SK-N-SH (cell line): ENCODE measurements around the gene COL20A1. TPM values are rescaled to one million over a fixed set of nuclear protein-coding genes. Genes with fewer than 3 reads are reported as not detected.

ENCODE experiments used
- CTCF ChIA-PET: fragments of 300-600, 350-600 bp; formaldehyde crosslinking; extraction: SDS; loops from one replicate; lab custom pipeline; 2021; lab: Yijun Ruan, JAX
- POLR2A ChIA-PET: fragments of 350-600 bp; sonication (Branson Sonifier 250); formaldehyde crosslinking; extraction: SDS; loops from one replicate; lab custom pipeline; 2020; ENCODE audit warnings: antibody characterized with exemption, inconsistent platforms; lab: Yijun Ruan, JAX
- DNase-seq: peaks from one replicate; pipeline ENCODE4 v3.0.0; 2012
- H2AFZ ChIP-seq: fragments of 200-600 bp; sonication (generic); 2 replicates; pipeline ENCODE4 v1.8.1; 2016; ENCODE audit warnings: antibody characterized with exemption, mild to moderate bottlenecking, low read depth
- H3F3A ChIP-seq: fragments of 200-600 bp; sonication (generic); replicated peaks from 2 replicates; pipeline ENCODE3; 2016; ENCODE audit warnings: antibody characterized with exemption, mild to moderate bottlenecking; ENCODE audit not compliant: insufficient read depth
- H3K27ac ChIP-seq, 2 experiments: fragments of 200-500 bp in 1 of 2; fragments of 200-600 bp in 1 of 2; sonication (Bioruptor generic) in 1 of 2; sonication (generic), shearing (Covaris generic) in 1 of 2; 2 replicates each; pipeline versions ENCODE4 v1.5.1 to v1.6.1; 2014 to 2016; ENCODE audit warnings: low read depth in 2 of 2, inconsistent platforms in 1 of 2, low read length in 1 of 2, mild to moderate bottlenecking in 1 of 2, mixed read lengths in 1 of 2
- H3K27me3 ChIP-seq: fragments of 200-600 bp; sonication (generic), shearing (Covaris generic); 2 replicates; pipeline ENCODE4 v1.6.1; 2016; ENCODE audit warnings: mixed run types; ENCODE audit not compliant: insufficient read depth
- H3K36me3 ChIP-seq, 2 experiments: fragments of 200-500 bp in 1 of 2; fragments of 200-600 bp in 1 of 2; sonication (Bioruptor generic) in 1 of 2; sonication (generic) in 1 of 2; replicated peaks in 1 of 2; 2 replicates each; pipeline versions ENCODE3 to v1.5.1; 2014 to 2016; ENCODE audit warnings: low read length in 1 of 2, mild to moderate bottlenecking in 1 of 2; ENCODE audit not compliant: insufficient read depth in 2 of 2, control insufficient read depth in 1 of 2
- H3K4me1 ChIP-seq, 2 experiments: fragments of 200-500 bp in 1 of 2; fragments of 200-600 bp in 1 of 2; sonication (Bioruptor generic) in 1 of 2; sonication (generic), shearing (Covaris generic) in 1 of 2; 2 replicates each; pipeline versions ENCODE4 v1.5.1 to v1.6.1; 2014 to 2016; ENCODE audit warnings: low read depth in 1 of 2, low read length in 1 of 2, mixed run types in 1 of 2; ENCODE audit not compliant: insufficient read depth in 2 of 2, control insufficient read depth in 1 of 2
- H3K4me2 ChIP-seq: fragments of 200-600 bp; sonication (generic), shearing (Covaris generic); 2 replicates; pipeline ENCODE4 v1.6.1; 2017; ENCODE audit warnings: mixed run types
- H3K4me3 ChIP-seq, 2 experiments: fragments of 200-500 bp in 1 of 2; fragments of 200-600 bp in 1 of 2; sonication (Bioruptor generic) in 1 of 2; sonication (generic), shearing (Covaris generic) in 1 of 2; 2 replicates each; pipeline versions ENCODE4 v1.5.1 to v1.8.1; 2014 to 2016; ENCODE audit warnings: low read depth in 2 of 2, inconsistent platforms in 1 of 2, low read length in 1 of 2, mild to moderate bottlenecking in 1 of 2, mixed read lengths in 1 of 2, moderate library complexity in 1 of 2
- H3K79me2 ChIP-seq: fragments of 200-600 bp; sonication (generic); 2 replicates; pipeline ENCODE4 v1.8.1; 2017; ENCODE audit warnings: mild to moderate bottlenecking; ENCODE audit not compliant: insufficient read depth
- H3K9ac ChIP-seq: fragments of 200-600 bp; sonication (generic); 2 replicates; pipeline ENCODE4 v1.6.1; 2017; ENCODE audit warnings: mixed run types
- H3K9me2 ChIP-seq: fragments of 200-600 bp; sonication (generic); 2 replicates; pipeline ENCODE4 v1.6.1; 2017; ENCODE audit warnings: mixed run types
- H3K9me3 ChIP-seq: fragments of 200-600 bp; sonication (generic); 2 replicates; pipeline ENCODE4 v1.6.1; 2017; ENCODE audit warnings: mixed run types, mild to moderate bottlenecking, moderate library complexity
- H4K20me1 ChIP-seq: fragments of 200-600 bp; sonication (generic); 2 replicates; pipeline ENCODE4 v1.6.1; 2017; ENCODE audit warnings: mild to moderate bottlenecking, mixed run types; ENCODE audit not compliant: insufficient read depth
- CHD2 ChIP-seq: fragments of 150-350 bp; IDR thresholded peaks from 2 replicates; pipeline ENCODE4 v1.6.1; 2018; ENCODE audit warnings: low read length; ENCODE audit not compliant: partially characterized antibody
- EZH2phosphoT487 ChIP-seq: fragments of 200-600 bp; sonication (generic); IDR thresholded peaks from 2 replicates; pipeline ENCODE4 v1.6.1; 2017; ENCODE audit warnings: low read depth, mixed run types, mild to moderate bottlenecking, antibody characterized with exemption, moderate library complexity, borderline replicate concordance
- JUND ChIP-seq: IDR thresholded peaks from 2 replicates; pipeline ENCODE4 v1.4.0; 2012
- MEF2A ChIP-seq: IDR thresholded peaks from 2 replicates; pipeline ENCODE4 v1.4.0; 2012; ENCODE audit warnings: low read depth, borderline replicate concordance
- NRF1 ChIP-seq: IDR thresholded peaks from 2 replicates; pipeline ENCODE4 v1.6.1; 2012; ENCODE audit warnings: low read depth, mild to moderate bottlenecking, low read length
- RCOR1 ChIP-seq: fragments of 150-350 bp; IDR thresholded peaks from 2 replicates; pipeline ENCODE4 v1.6.1; 2017; ENCODE audit warnings: antibody characterized with exemption, low read length
- RXRA ChIP-seq: IDR thresholded peaks from 2 replicates; pipeline ENCODE4 v1.4.0; 2012; ENCODE audit warnings: low read depth, mild to moderate bottlenecking, borderline replicate concordance
- SMC3 ChIP-seq: IDR thresholded peaks from 2 replicates; pipeline ENCODE4 v1.6.1; 2012; ENCODE audit warnings: low read depth, low read length, improper control_type of control experiment
- TCF12 ChIP-seq: IDR thresholded peaks from 2 replicates; pipeline ENCODE4 v1.4.0; 2012
- TEAD4 ChIP-seq: IDR thresholded peaks from 2 replicates; pipeline ENCODE4 v1.4.0; 2012; ENCODE audit warnings: mild to moderate bottlenecking, borderline replicate concordance; ENCODE audit not compliant: insufficient read depth
- YY1 ChIP-seq: IDR thresholded peaks from 2 replicates; pipeline ENCODE4 v1.4.0; 2012; ENCODE audit warnings: low read depth, mild to moderate bottlenecking
- WGBS: methylation state at CpG from one replicate; pipeline ENCODE4 v1.1.6; 2017; ENCODE audit warnings: low lambda C conversion rate; 5-methylcytosine and 5-hydroxymethylcytosine counted together
- polyA plus RNA-seq, 3 experiments: library from polyadenylated mRNA; depleted of rRNA; stranded (reverse); fragments of >200 nt; gene quantifications; 2 replicates each; pipeline ENCODE4 v1.2.3, GENCODE V29; 2012
- TF ChIP-seq, protein P1 (sequence below): fragments of 150-350 bp; IDR thresholded peaks from 2 replicates; pipeline ENCODE4 v1.6.1; 2016; ENCODE audit warnings: mild to moderate bottlenecking, low read depth, low read length
- TF ChIP-seq, protein P2 (sequence below): IDR thresholded peaks from 2 replicates; pipeline ENCODE4 v1.6.1; 2012; ENCODE audit warnings: mild to moderate bottlenecking, low read depth, low read length, moderate library complexity

COL20A1 gene
- polyA plus RNA-seq, 1 of the 3 experiments (the other 2 are of a cell fraction) = not detected

DNA sequence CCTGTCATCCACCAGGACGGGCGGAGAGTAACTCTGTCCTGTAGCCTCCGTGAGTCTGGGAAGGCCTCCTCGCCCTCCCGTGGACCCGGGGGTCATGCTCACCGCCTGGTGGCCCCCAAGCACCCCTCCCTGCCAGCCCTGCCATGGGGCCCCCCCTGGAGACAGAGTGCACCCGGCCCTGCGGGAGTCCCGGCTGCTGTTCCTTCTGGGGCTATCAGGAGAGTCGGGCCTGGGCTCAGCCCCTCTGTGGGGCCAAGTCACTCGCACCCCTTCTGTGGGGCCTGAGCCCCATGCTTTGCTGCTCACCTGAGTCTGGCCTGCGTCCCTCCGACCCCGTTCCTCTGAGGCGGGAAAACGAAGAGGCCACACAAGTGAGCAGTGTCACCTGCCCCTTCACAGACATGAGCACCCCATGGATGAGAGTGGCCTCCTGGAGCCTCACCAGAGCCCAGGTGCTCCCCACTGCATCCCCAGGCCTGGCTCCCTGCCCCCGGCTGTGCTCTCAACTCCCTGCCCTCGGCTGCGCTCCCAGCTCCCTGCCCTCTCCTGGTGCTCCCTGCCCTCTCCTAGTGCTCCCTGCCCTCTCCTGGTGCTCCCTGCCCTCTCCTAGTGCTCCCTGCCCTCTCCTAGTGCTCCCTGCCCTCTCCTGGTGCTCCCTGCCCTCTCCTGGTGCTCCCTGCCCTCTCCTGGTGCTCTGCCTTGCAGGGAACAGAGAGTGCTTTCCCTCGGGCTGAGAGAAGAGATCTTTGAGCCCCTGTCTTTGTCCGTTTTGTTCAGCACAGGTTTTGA is 72.8 kb downstream of the COL20A1 start:
- TF ChIP-seq, protein P1, sequence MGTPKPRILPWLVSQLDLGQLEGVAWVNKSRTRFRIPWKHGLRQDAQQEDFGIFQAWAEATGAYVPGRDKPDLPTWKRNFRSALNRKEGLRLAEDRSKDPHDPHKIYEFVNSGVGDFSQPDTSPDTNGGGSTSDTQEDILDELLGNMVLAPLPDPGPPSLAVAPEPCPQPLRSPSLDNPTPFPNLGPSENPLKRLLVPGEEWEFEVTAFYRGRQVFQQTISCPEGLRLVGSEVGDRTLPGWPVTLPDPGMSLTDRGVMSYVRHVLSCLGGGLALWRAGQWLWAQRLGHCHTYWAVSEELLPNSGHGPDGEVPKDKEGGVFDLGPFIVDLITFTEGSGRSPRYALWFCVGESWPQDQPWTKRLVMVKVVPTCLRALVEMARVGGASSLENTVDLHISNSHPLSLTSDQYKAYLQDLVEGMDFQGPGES = no peak
- TF ChIP-seq TCF12 (no peak), NRF1 (no peak), SMC3 (no peak), JUND (no peak), CHD2 (no peak), EZH2phosphoT487 (no peak), TEAD4 (no peak), RCOR1 (no peak), RXRA (no peak), MEF2A (no peak), YY1 (no peak)
- TF ChIP-seq, protein P2, sequence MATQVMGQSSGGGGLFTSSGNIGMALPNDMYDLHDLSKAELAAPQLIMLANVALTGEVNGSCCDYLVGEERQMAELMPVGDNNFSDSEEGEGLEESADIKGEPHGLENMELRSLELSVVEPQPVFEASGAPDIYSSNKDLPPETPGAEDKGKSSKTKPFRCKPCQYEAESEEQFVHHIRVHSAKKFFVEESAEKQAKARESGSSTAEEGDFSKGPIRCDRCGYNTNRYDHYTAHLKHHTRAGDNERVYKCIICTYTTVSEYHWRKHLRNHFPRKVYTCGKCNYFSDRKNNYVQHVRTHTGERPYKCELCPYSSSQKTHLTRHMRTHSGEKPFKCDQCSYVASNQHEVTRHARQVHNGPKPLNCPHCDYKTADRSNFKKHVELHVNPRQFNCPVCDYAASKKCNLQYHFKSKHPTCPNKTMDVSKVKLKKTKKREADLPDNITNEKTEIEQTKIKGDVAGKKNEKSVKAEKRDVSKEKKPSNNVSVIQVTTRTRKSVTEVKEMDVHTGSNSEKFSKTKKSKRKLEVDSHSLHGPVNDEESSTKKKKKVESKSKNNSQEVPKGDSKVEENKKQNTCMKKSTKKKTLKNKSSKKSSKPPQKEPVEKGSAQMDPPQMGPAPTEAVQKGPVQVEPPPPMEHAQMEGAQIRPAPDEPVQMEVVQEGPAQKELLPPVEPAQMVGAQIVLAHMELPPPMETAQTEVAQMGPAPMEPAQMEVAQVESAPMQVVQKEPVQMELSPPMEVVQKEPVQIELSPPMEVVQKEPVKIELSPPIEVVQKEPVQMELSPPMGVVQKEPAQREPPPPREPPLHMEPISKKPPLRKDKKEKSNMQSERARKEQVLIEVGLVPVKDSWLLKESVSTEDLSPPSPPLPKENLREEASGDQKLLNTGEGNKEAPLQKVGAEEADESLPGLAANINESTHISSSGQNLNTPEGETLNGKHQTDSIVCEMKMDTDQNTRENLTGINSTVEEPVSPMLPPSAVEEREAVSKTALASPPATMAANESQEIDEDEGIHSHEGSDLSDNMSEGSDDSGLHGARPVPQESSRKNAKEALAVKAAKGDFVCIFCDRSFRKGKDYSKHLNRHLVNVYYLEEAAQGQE = no peak
- no peaks in the 10 kb centered on the region for H3K9me2 ChIP-seq
- H3K4me1 ChIP-seq = peaks cover 0 to 4% of the 10 kb centered on the region in 2 experiments; a peak in 1 of 4 replicates
- no peaks in the 10 kb centered on the region for H3K79me2 ChIP-seq
- H4K20me1 ChIP-seq = no peaks in the 10 kb centered on the region
- no peaks in the 10 kb centered on the region for H3K27me3 ChIP-seq
- H3F3A ChIP-seq = no peaks in the 10 kb centered on the region
- no peak overlapping the region for H3K27ac ChIP-seq
- DNase-seq = no peak
- no peak overlapping the region for H2AFZ ChIP-seq
- no peak overlapping the region for H3K4me3 ChIP-seq
- POLR2A ChIA-PET = no interaction called here
- no peaks in the 10 kb centered on the region for H3K9me3 ChIP-seq
- 47% methylated on average over 8 of the region's 22 CpGs for WGBS
- CTCF ChIA-PET = interaction anchor here (2.2 to 3.0 kb wide), 3 partner anchors 12 to 56 kb away, joined by 10 to 19 read pairs (median 13); no protein-coding TSS in a partner anchor
- no peak overlapping the region for H3K4me2 ChIP-seq
- no peak overlapping the region for H3K9ac ChIP-seq
- H3K36me3 ChIP-seq = no peaks in the 10 kb centered on the region
